ENCODE data around the gene HTRA1.

- no peak for TF ChIP-seq CTCF (IDR thresholded peaks at IDR 0.05)
- TF ChIP-seq POLR2A (IDR thresholded peaks at IDR 0.05): no peak
These were observed 16.1 kb downstream of the HTRA1 start for GRCh38 chr10:122477436-122477835.

Measured in testis (tissue), 2 donors.